HUDEP-2 (cell line): Measurements from ENCODE around the gene C1orf35.
"Not testable (repeated sequence)": the region's sequence is repeated elsewhere in the genome, so short reads cannot be mapped to it uniquely, and the experiment has no call there.

Source experiments
- DNase-seq, 76 experiments: peaks; one replicate each; lab custom pipeline; 2025; ENCODE audit not compliant: unreplicated experiment in 76 of 76; lab: John Stamatoyannopoulos, UW

The C1orf35 gene

GRCh38 chr1:228142701-228143136 lies 39.6 kb upstream of the C1orf35 start:
- DNase-seq = peak in 1 of 76 experiments; percentile 19

DNA sequence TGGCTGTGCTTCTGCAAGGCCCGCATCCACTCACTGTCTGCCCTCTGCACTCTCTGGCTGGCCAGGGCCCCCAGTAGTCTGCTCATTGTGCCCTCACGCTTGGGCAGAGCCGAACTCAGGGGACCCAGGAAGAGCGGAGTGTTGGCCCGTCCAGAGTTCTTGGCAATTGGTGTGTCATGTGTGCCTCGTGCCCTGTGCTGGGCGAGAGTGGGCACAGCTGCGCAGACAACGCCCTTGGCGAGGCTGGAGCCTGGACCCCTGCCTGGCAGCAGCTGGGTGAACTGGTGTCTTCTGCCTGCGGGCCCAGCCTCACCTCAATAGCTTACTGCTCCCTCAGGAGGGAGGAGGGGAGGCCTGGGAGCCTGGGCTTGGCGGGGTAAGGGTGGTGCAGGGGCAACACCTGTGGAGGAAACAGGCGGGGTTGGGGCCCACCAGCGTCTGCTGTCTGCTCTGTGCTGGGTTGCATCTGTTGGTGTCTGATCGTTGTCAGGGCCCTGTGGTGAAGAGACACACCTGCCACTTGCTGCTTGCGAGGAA lies 39.1 kb upstream of the C1orf35 start:
- no peak for DNase-seq

- peak in 37 of 76 experiments; percentile 14 to 63 (median 35) for DNase-seq
These were observed 38.3 kb upstream of the C1orf35 start for GRCh38 chr1:228141226-228142044.

GRCh38 chr1:228140724-228141225 lies 37.6 kb upstream of the C1orf35 start:
- no peak for DNase-seq

DNA sequence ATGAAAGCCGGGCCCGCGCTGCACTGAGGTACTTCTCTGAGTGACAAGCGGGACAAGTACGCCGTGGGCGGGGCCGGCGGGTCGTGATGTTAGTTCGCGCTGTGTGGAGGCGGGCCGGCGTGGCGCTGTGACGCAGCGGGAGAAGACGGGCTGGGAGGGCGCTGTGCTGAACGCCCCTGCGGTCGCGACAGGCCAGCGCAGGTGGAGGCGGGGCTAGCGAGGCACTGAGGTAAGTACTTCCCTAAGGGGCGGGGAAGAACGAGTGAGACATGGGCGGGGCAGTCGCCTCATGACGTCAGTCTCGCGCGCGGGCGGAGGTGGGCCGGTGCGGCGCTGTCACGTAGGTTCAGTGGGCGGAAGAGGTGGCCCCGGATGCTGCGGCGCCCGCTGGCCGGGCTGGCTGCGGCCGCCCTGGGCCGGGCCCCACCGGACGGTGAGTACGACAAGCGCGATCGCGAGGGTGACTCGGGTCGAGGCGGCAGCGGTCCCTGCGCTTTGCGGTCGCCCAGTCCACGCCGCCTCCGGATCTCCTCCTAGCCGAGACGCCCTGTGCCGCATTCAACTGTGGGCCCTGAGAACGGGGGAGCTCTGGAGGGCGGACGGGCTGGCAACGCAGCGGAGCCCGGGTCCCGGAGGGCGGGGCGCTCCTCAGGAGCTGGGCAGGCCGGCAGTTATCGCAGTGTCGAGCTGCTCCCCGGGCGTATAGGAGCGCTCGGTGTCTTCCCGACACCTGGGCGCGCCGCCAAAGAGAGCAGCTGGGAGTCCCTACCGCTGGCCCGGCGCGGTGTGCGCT lies 37.0 kb upstream of the C1orf35 start, which contains the start of gene GUK1:
Gene GUK1, plus strand, starts transcription at position 349 of the 793 bp plus-strand sequence. Its CDS starts 24 bp downstream, at position 373.
- peak in 75 of 76 experiments; percentile 76 to 100 (median 99) for DNase-seq

- DNase-seq = no peak
These were observed 36.3 kb upstream of the C1orf35 start for GRCh38 chr1:228139406-228139930.

DNA sequence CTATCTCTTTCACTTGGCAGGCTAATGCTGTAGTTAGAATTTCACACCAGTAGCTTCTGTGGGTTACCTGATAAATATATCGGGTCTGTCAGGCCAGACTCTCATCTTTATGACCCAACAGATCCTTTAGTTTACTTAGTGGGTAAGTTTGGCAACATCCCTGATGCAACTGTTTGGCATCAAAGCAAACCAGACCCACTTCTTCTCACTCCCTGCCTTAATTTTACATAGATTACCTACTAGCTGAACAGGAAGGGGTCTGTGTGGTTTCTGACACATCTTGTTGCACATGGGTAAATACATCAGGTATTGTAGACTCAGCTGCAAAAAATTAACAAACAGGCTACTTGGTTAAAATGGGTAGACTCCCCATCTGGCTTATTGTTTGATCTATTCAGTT lies 33.8 kb upstream of the C1orf35 start:
- peak in 4 of 76 experiments; percentile 10 to 22 (median 13) for DNase-seq

DNA sequence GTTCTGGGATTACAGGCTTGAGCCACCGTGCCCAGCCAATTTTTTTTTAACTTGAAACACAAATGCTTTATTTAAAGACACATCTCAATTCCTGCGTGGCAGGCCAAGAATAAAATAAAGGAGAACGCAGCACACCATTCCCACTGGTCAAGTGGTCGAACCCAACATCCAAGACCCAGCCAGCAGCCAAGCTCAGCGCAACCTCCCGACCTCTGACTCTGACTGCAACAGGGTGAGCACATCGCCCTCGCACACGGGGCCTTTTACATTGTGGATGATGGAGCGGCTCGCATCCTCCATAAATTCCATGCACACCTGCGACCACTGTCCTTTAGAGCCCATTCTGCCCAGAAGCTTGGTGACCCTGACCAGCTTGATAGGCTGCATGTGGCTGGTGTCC lies 31.5 kb upstream of the C1orf35 start:
- no peak for DNase-seq

- no peak for DNase-seq
These were observed 28.6 kb upstream of the C1orf35 start for GRCh38 chr1:228131766-228132165.

GRCh38 chr1:228125185-228125584 lies 22.1 kb upstream of the C1orf35 start:
- DNase-seq = no peak

- no peak for DNase-seq
These were observed 20.4 kb upstream of the C1orf35 start for GRCh38 chr1:228123505-228123904.

DNA sequence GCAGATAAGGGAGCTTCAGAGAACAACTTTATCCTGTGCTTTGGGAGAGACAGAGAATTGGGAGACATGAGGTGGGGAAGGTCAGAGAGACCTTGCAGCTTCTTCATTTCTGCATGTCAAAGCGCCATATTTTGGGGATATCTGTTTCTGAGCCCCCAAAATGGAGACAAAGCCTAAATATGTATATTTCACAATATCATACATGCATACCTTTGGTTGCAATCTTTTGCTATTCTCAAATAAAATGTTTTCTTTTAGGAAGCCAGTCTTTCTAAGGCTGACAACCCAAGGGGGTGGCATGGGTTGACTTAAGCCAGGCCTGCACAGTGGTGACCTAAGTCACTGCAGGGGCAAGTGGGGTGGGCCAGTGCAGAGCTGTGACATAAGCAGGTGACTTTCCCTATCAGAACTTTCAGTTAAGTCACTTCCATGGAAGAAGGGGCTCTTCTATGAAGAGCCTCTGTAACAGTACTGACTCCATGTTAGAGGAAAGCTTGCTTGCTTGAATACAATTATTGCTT lies 19.9 kb upstream of the C1orf35 start:
- DNase-seq = no peak

DNA sequence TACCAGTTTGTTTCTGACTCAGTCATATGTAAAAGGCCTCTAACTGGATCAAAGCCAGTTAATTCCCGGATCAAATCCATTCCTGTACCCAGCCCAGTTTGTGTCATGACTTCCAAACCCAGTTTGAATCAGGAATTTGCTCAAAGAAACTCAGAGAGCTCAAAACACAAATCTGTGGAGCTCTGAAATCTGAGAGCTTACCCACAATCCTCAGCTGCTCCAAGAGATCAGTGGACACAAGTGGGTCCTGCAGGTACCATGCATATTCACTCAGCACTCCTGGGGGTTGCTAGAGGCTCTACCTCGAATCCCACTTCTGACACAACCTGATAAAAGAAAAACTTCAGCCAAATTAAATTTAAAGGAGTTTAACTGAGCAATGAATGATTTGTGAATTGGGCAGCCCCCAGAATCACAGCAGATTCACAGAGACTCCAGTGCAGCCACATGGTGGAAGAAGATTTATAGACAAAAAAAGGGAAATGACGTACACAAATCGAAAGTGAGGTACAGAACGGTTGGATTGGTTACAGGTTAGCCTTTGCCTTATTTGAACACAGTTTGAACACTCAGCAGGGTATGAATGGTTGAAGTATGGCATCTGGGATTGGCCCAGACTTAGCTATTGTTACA lies 17.8 kb upstream of the C1orf35 start:
- no peak for DNase-seq

DNA sequence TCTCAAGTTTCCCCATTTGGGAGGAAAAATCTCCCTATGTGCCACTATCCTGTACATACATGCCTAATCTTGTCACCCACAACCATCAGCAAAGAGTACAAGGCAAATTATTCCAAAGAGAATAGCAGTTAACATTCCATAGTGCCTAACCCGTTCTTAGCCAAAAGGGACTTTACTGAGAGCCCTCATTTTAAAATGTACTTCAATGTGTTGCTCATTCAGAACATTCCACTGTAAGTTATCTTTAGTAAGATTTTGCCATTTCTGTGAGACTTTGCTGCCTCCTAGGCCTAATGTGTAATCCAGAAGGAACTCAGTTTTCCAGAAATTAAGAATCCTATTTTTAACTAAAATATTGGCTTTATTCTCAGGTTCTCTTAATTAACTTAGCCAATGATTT lies 17.2 kb upstream of the C1orf35 start:
- no peak for DNase-seq

DNA sequence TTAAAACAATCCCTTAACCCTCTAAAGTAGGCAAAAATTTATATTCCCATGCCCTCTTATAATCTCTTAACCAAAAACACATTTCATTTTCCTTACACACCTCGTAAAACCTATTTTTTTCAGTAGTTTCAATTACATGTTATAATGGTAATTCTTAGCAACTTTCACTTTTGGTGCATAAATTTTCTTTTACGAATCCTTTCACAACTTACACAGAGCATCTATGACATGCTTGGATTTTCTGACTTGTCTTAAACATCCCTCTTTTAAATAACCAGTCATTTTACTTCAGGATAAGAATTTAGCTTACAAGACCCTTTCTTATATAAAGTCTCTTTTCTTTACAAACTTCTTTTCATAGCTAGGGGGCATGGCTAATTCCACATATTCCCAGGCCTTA lies 14.9 kb upstream of the C1orf35 start:
- DNase-seq = no peak

DNA sequence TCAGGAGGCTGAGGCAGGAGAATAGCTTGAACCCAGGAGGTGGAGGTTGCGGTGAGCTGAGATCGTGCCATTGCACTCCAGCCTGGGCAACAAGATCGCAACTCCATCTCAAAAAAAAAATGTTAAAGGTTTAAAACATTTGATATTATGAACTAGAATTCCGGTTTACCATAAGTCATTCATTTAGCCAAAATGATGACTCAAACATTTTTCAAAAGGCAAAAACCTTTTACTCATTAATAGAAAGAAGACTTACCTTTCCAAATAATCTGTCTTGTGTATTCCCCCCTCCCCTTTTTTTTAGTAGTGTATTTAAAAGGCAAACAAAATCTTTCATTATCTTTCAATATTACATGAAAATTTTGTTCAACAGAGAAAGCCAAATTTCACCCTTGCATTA lies 14.2 kb upstream of the C1orf35 start:
- DNase-seq = no peak

DNA sequence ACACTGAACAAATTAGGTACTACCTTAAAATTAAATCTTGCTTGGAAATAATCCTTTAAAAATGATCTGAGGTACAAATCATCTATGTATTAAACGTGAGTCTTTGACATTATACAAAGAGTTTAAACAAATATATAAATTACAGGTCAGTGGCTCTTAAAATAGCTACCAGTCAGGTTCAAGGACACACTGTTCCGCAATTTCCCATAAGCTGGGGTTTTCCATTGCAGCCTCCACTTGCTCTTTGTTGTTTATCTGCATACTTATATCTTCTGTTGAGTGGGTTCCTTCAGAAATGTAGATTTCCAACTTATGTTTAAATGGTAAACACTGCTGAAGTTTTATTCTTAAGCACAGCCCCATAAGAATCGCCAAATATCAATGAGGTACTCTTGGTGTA lies 11.7 kb upstream of the C1orf35 start:
- no peak for DNase-seq

DNA sequence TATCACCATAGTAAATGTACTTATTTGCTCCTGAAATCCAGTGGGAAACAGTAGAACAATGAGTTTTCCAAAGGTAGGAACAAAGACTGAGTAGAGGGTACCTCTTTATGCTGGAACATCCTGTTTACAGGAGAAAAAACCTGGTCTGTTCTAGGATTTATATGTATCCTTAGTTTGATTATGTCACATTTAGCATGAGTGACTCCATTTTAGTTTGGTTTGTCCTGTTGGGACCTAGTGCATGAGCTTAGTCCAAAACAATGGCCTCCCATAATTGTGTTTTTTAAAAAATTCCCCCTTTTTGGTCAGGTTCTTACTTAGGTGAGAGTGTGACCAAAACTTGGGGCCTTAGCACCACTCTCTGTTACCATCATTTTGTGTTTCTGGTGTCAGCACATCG lies 9.5 kb upstream of the C1orf35 start:
- DNase-seq = no peak

GRCh38 chr1:228112167-228112566 lies 9.0 kb upstream of the C1orf35 start:
- no peak for DNase-seq

GRCh38 chr1:228111315-228111714 lies 8.2 kb upstream of the C1orf35 start:
- DNase-seq = not testable (repeated sequence)
